ENCODE data around the gene ARID1B. TPM values are rescaled to one million over a fixed set of nuclear protein-coding genes. Genes with fewer than 3 reads are reported as not detected.

ARID1B gene
- total RNA-seq, 1 experiment from 2014 or later: 35.6 TPM

- Histone ChIP-seq H3K27ac (ENCODE audit: low read depth, low read length) (no peak overlapping the region), H3K36me3 (ENCODE audit: control insufficient read depth in 1 of 2, insufficient read depth in 2 of 2, low read length in 2 of 2) (no peaks in the 10 kb centered on the region), H3K4me3 (replicated peaks in 1 of 2; ENCODE audit: low read depth in 1 of 2, low read length in 2 of 2) (no peak overlapping the region), H2AFZ (ENCODE audit: low read depth, low read length, poor library complexity, severe bottlenecking) (no peak overlapping the region), H3K9ac (ENCODE audit: low read length) (no peak overlapping the region), H3K4me1 (ENCODE audit: control insufficient read depth in 1 of 2, insufficient read depth in 2 of 2, low read length in 2 of 2) (no peaks in the 10 kb centered on the region), H3K79me2 (ENCODE audit: insufficient read depth, low read length) (no peaks in the 10 kb centered on the region), H3K27me3 (ENCODE audit: insufficient read depth, low read length) (no peaks in the 10 kb centered on the region), H3K9me2 (ENCODE audit: insufficient read depth) (no peaks in the 10 kb centered on the region), H4K20me1 (ENCODE audit: insufficient read depth) (no peaks in the 10 kb centered on the region), H3K9me3 (ENCODE audit: control insufficient read depth in 1 of 2, insufficient read depth in 1 of 2, low read depth in 1 of 2, low read length in 2 of 2) (no peaks in the 10 kb centered on the region), H3K4me2 (ENCODE audit: low read length) (no peak overlapping the region)
- TF ChIP-seq SRF (IDR thresholded peaks at IDR 0.05; ENCODE audit: low read depth) (no peak), ZFX (IDR thresholded peaks at IDR 0.05) (no peak), MAX (IDR thresholded peaks at IDR 0.05) (no peak), SP1 (IDR thresholded peaks at IDR 0.05; ENCODE audit: low read depth) (no peak), ZBTB33 (IDR thresholded peaks at IDR 0.05; ENCODE audit: extremely low read depth, insufficient replicate concordance, low read length) (no peak), EZH2 (IDR thresholded peaks at IDR 0.05) (no peak), SIN3A (IDR thresholded peaks at IDR 0.05; ENCODE audit: low read depth) (no peak)
- no peak for DNase-seq (ENCODE audit: low read depth, low spot score)
- CTCF ChIA-PET: no interaction called here
- RAD21 ChIA-PET (ENCODE audit: low non-redundant PET in 1 of 2, low total read pairs in 2 of 2, uncharacterized antibody in 2 of 2, unreplicated experiment in 2 of 2): no interaction called here
- ATAC-seq: no peak
- BruUV-seq (replicated peaks): no TSS peak
- POLR2A ChIA-PET: no interaction called here
- intact Hi-C loops (cut with micrococcal nuclease): no loop called here
These were observed 392.0 kb downstream of the ARID1B start for GRCh38 chr6:157169226-157169625.

GRCh38 chr6:157169656-157170055 is 392.5 kb downstream of the ARID1B start:
- ATAC-seq (no peak), DNase-seq (ENCODE audit: low read depth, low spot score) (no peak)
- Histone ChIP-seq H3K9ac (ENCODE audit: low read length) (no peak overlapping the region), H3K27me3 (ENCODE audit: insufficient read depth, low read length) (no peaks in the 10 kb centered on the region), H3K79me2 (ENCODE audit: insufficient read depth, low read length) (no peaks in the 10 kb centered on the region), H3K9me2 (ENCODE audit: insufficient read depth) (no peaks in the 10 kb centered on the region), H2AFZ (ENCODE audit: low read depth, low read length, poor library complexity, severe bottlenecking) (no peak overlapping the region), H3K9me3 (ENCODE audit: control insufficient read depth in 1 of 2, insufficient read depth in 1 of 2, low read depth in 1 of 2, low read length in 2 of 2) (no peaks in the 10 kb centered on the region), H3K4me2 (ENCODE audit: low read length) (no peak overlapping the region), H3K36me3 (ENCODE audit: control insufficient read depth in 1 of 2, insufficient read depth in 2 of 2, low read length in 2 of 2) (no peaks in the 10 kb centered on the region), H3K4me3 (replicated peaks in 1 of 2; ENCODE audit: low read depth in 1 of 2, low read length in 2 of 2) (no peak overlapping the region), H3K4me1 (ENCODE audit: control insufficient read depth in 1 of 2, insufficient read depth in 2 of 2, low read length in 2 of 2) (no peaks in the 10 kb centered on the region), H3K27ac (ENCODE audit: low read depth, low read length) (no peak overlapping the region), H4K20me1 (ENCODE audit: insufficient read depth) (no peaks in the 10 kb centered on the region)
- CTCF ChIA-PET: no interaction called here
- intact Hi-C loops (cut with micrococcal nuclease): no loop called here
- POLR2A ChIA-PET: no interaction called here
- RAD21 ChIA-PET (ENCODE audit: low non-redundant PET in 1 of 2, low total read pairs in 2 of 2, uncharacterized antibody in 2 of 2, unreplicated experiment in 2 of 2): no interaction called here
- BruUV-seq (replicated peaks): no TSS peak
- TF ChIP-seq ZFX (IDR thresholded peaks at IDR 0.05): no peak
- TF ChIP-seq RAD21 (IDR thresholded peaks at IDR 0.05; ENCODE audit: low read depth): no peak
- TF ChIP-seq YY1 (IDR thresholded peaks at IDR 0.05; ENCODE audit: extremely low read depth, insufficient replicate concordance, low read depth, low read length): no peak
- TF ChIP-seq POLR2A (IDR thresholded peaks at IDR 0.05; ENCODE audit: borderline replicate concordance, extremely low read depth, insufficient read depth, insufficient read length): no peak
- no peak for TF ChIP-seq CBX3 (IDR thresholded peaks at IDR 0.05; ENCODE audit: low read depth)
- no peak for TF ChIP-seq SP1 (IDR thresholded peaks at IDR 0.05; ENCODE audit: low read depth)
- no peak for TF ChIP-seq TCF7L2 (IDR thresholded peaks at IDR 0.05; ENCODE audit: borderline replicate concordance, extremely low read depth, insufficient read depth, insufficient read length)
- TF ChIP-seq SIN3A (IDR thresholded peaks at IDR 0.05; ENCODE audit: low read depth): no peak
- no peak for TF ChIP-seq FOSL1 (IDR thresholded peaks at IDR 0.05; ENCODE audit: low read depth)
- TF ChIP-seq CTCF (IDR thresholded peaks at IDR 0.05 in 2 of 3, conservative IDR thresholded peaks at IDR 0.05 in 1 of 3; ENCODE audit: borderline replicate concordance in 1 of 3, insufficient read depth in 1 of 3, low read depth in 2 of 3, low read length in 2 of 3): no peak
- no peak for TF ChIP-seq ZBTB33 (IDR thresholded peaks at IDR 0.05; ENCODE audit: extremely low read depth, insufficient replicate concordance, low read length)
- TF ChIP-seq ATF3 (IDR thresholded peaks at IDR 0.05): no peak
